Lower leg skin (tissue), 4 donors: ENCODE data around the gene LCN2. TPM values are rescaled to one million over a fixed set of nuclear protein-coding genes. Genes with fewer than 3 reads are reported as not detected.
A peak's percentile ranks its signal among the peaks of the same experiment; 100 is the strongest.

Source experiments
- DNase-seq, 2 donors: peaks; one replicate each; pipeline ENCODE4 v3.0.0-alpha.2; 2019; ENCODE audit warnings: low spot score in 2 of 2
- H3K4me3 ChIP-seq: fragments of 200-600 bp; sonication (generic); 2 replicates; pipeline ENCODE4 v1.5.1; 2017; ENCODE audit warnings: mild to moderate bottlenecking, low read depth; ENCODE audit not compliant: poor library complexity, severe bottlenecking
- POLR2A ChIP-seq, 2 donors: fragments of 450-650 bp; IDR thresholded peaks; one replicate each; pipeline ENCODE4 v1.6.1; 2016 to 2017; ENCODE audit warnings: antibody characterized with exemption in 2 of 2, mild to moderate bottlenecking in 1 of 2, moderate library complexity in 1 of 2
- WGBS, 2 donors: methylation state at CpG; one replicate each; pipeline ENCODE4 v1.1.5; 2018; 5-methylcytosine and 5-hydroxymethylcytosine counted together
- intact Hi-C: fragments of 100-400 bp; cut with DNase I; formaldehyde crosslinking; loops from one replicate; pipeline ENCODE4 v1.15.0; 2023; ENCODE audit warnings: low total_unique reads
- total RNA-seq, 4 donors: library from RNA; depleted of rRNA; stranded (reverse); fragments of >200 nt; gene quantifications; one replicate each; pipeline ENCODE4 v1.1.0, GENCODE V29; 2016
- TF ChIP-seq, protein P1 (sequence below), 3 donors: fragments of 450-650 bp; IDR thresholded peaks; one replicate each; pipeline ENCODE4 v1.5.1; 2016; ENCODE audit warnings: antibody characterized with exemption in 3 of 3, mild to moderate bottlenecking in 3 of 3, moderate library complexity in 2 of 3

LCN2 gene
- total RNA-seq, 4 donors from 2014 or later = 3.7 to 33.8 (median 19.1) TPM

- intact Hi-C loops = no loop called here
- TF ChIP-seq, protein P1, sequence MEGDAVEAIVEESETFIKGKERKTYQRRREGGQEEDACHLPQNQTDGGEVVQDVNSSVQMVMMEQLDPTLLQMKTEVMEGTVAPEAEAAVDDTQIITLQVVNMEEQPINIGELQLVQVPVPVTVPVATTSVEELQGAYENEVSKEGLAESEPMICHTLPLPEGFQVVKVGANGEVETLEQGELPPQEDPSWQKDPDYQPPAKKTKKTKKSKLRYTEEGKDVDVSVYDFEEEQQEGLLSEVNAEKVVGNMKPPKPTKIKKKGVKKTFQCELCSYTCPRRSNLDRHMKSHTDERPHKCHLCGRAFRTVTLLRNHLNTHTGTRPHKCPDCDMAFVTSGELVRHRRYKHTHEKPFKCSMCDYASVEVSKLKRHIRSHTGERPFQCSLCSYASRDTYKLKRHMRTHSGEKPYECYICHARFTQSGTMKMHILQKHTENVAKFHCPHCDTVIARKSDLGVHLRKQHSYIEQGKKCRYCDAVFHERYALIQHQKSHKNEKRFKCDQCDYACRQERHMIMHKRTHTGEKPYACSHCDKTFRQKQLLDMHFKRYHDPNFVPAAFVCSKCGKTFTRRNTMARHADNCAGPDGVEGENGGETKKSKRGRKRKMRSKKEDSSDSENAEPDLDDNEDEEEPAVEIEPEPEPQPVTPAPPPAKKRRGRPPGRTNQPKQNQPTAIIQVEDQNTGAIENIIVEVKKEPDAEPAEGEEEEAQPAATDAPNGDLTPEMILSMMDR (IDR thresholded peaks at IDR 0.05) = no peak
- no peak for TF ChIP-seq POLR2A (IDR thresholded peaks at IDR 0.05)
- 2 to 4% methylated on average over 7 to 17 of the region's 71 CpGs for WGBS, 2 donors
- DNase-seq = peak in 1 of 2 donors; percentile 95
- H3K4me3 ChIP-seq = peak within 1 kb of the TSS; percentile 72
Measured at GRCh38 chr9:128191406-128192046, 42.3 kb downstream of the LCN2 start, which contains the start of gene CIZ1. Gene CIZ1, minus strand, starts transcription at chr9:128191572. Its CDS starts 715 bp downstream, at chr9:128190857.

GRCh38 chr9:128192601-128193371, 43.5 kb downstream of the LCN2 start:
- TF ChIP-seq, protein P1 (IDR thresholded peaks at IDR 0.05) = no peak
- TF ChIP-seq POLR2A (IDR thresholded peaks at IDR 0.05) = no peak
- WGBS, 2 donors = 13 to 31% methylated on average over 25 to 56 of the region's 56 CpGs
- intact Hi-C loops = no loop called here
- no peak overlapping the region for H3K4me3 ChIP-seq
- peak; percentile 88 to 97 for DNase-seq

DNA sequence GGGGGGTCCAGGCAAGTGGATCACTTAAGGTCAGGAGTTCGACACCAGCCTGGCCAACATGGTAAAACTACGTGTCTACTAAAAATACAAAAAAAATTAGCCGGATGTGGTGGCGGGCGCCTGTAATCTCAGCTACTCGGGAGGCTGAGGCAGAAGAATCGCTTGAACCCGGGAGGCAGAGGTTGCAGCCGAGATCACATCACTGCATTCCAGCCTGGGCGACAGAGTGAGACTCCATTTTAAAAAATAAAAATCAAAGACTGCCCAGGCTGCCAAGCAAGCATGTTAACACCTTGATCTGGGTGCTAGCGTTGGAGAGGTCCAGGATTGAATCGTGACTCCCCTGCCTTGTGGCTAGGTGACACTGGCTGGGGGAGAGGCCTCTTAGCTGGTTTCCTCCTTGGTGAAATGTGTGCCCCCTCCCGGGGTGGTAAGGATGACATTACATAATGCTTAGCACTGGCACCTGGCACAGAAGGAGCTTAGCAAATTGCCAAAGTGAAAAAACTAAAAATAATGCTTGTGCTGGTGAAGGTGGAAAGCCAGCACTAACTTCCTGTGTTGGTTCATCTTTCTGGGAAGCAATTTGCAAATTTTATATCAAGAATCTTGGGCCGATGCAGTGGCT, 44.3 kb downstream of the LCN2 start:
- no peak overlapping the region for H3K4me3 ChIP-seq
- WGBS, 2 donors = 62 to 73% methylated on average over 14 of the region's 14 CpGs

DNA sequence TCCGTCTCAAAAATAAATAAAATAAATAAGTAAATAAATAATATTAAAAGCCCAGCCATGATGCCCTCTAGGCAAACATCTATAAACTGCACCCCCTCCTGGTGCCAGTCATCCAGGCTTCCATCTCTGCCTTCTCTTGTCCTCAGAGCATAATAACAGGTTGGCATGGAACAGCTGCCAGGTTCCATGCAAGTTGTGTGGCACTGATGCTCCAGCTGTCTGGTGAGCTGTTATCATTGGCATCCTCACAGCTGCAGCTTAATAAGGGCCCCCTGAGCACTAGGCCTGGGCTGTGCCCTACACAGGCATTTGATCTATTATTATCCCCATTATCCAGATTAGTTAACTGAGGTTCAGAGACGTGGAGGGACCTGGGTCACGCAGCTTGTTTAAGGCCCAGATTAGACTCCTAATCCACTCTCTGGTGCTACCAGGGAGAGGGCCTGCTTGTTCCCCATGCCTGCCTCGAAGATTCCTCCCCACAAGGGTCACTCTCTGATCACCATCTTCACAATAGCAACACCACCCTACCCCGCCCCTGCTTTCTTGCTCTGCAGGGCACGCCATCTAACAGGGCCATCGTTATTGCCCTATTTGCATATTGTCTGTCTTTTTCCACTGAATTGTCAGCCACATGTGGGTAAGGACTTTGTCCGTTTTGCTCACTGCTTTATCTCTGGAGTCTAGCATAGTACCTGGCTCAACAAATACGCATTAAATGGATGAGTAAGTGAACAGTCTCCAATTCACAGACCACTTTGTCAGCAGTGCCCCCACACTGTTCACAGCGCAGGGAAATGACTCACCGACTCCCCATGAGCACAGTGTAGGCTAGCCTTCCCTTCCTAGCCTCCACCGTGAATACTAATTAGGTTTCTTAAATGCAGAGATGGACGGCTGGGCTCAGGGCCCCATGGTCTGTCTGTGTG, 52.5 kb downstream of the LCN2 start:
- no peak for TF ChIP-seq POLR2A (IDR thresholded peaks at IDR 0.05)
- TF ChIP-seq, protein P1 (IDR thresholded peaks at IDR 0.05) = no peak
- intact Hi-C loops = no loop called here
- WGBS, 2 donors = 85 to 88% methylated on average over 13 of the region's 13 CpGs
- no peak overlapping the region for H3K4me3 ChIP-seq
- DNase-seq = no peak

More for the DNA sequence above, 44.3 kb downstream of the LCN2 start:
- intact Hi-C loops = no loop called here
- no peak for TF ChIP-seq POLR2A (IDR thresholded peaks at IDR 0.05)
- TF ChIP-seq, protein P1 (IDR thresholded peaks at IDR 0.05) = no peak
- no peak for DNase-seq

GRCh38 chr9:128202648-128203023, 53.4 kb downstream of the LCN2 start:
- intact Hi-C loops = no loop called here

More at GRCh38 chr9:128202648-128203023, 53.4 kb downstream of the LCN2 start:
- H3K4me3 ChIP-seq = no peak overlapping the region
- DNase-seq = no peak
- WGBS, 2 donors = 14 to 21% methylated on average over 2 of the region's 2 CpGs
- TF ChIP-seq, protein P1 (IDR thresholded peaks at IDR 0.05) = no peak
- no peak for TF ChIP-seq POLR2A (IDR thresholded peaks at IDR 0.05)
